ENCODE results near the gene TMEM267. TPM values are rescaled to one million over a fixed set of nuclear protein-coding genes. Genes with fewer than 3 reads are reported as not detected.

TMEM267 gene
- total and polyA plus RNA-seq, 2 of the 8 experiments (the other 6 are each of a cell fraction or from before 2014, with no cell fraction given) = 4.8 to 6.2 TPM

DNA sequence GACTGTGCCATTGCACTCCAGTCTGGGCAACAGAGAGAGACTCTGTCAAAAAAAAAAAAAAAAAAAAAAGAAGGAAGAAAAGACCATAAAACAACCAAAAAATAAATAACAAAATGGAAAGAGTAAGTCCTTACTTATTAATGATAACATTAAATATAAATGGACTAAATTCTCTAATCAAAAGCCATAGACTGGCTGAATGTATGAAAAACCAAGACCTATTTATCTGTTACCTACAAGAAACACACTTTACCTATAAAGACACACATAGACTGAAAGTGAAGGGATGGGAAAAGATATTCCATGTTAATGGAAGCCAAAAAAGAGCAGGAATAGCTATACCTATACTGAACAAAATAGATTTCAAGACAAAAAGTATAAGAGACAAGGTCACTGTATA, 16.6 kb downstream of the TMEM267 start (continued):
- TF ChIP-seq, protein P1, sequence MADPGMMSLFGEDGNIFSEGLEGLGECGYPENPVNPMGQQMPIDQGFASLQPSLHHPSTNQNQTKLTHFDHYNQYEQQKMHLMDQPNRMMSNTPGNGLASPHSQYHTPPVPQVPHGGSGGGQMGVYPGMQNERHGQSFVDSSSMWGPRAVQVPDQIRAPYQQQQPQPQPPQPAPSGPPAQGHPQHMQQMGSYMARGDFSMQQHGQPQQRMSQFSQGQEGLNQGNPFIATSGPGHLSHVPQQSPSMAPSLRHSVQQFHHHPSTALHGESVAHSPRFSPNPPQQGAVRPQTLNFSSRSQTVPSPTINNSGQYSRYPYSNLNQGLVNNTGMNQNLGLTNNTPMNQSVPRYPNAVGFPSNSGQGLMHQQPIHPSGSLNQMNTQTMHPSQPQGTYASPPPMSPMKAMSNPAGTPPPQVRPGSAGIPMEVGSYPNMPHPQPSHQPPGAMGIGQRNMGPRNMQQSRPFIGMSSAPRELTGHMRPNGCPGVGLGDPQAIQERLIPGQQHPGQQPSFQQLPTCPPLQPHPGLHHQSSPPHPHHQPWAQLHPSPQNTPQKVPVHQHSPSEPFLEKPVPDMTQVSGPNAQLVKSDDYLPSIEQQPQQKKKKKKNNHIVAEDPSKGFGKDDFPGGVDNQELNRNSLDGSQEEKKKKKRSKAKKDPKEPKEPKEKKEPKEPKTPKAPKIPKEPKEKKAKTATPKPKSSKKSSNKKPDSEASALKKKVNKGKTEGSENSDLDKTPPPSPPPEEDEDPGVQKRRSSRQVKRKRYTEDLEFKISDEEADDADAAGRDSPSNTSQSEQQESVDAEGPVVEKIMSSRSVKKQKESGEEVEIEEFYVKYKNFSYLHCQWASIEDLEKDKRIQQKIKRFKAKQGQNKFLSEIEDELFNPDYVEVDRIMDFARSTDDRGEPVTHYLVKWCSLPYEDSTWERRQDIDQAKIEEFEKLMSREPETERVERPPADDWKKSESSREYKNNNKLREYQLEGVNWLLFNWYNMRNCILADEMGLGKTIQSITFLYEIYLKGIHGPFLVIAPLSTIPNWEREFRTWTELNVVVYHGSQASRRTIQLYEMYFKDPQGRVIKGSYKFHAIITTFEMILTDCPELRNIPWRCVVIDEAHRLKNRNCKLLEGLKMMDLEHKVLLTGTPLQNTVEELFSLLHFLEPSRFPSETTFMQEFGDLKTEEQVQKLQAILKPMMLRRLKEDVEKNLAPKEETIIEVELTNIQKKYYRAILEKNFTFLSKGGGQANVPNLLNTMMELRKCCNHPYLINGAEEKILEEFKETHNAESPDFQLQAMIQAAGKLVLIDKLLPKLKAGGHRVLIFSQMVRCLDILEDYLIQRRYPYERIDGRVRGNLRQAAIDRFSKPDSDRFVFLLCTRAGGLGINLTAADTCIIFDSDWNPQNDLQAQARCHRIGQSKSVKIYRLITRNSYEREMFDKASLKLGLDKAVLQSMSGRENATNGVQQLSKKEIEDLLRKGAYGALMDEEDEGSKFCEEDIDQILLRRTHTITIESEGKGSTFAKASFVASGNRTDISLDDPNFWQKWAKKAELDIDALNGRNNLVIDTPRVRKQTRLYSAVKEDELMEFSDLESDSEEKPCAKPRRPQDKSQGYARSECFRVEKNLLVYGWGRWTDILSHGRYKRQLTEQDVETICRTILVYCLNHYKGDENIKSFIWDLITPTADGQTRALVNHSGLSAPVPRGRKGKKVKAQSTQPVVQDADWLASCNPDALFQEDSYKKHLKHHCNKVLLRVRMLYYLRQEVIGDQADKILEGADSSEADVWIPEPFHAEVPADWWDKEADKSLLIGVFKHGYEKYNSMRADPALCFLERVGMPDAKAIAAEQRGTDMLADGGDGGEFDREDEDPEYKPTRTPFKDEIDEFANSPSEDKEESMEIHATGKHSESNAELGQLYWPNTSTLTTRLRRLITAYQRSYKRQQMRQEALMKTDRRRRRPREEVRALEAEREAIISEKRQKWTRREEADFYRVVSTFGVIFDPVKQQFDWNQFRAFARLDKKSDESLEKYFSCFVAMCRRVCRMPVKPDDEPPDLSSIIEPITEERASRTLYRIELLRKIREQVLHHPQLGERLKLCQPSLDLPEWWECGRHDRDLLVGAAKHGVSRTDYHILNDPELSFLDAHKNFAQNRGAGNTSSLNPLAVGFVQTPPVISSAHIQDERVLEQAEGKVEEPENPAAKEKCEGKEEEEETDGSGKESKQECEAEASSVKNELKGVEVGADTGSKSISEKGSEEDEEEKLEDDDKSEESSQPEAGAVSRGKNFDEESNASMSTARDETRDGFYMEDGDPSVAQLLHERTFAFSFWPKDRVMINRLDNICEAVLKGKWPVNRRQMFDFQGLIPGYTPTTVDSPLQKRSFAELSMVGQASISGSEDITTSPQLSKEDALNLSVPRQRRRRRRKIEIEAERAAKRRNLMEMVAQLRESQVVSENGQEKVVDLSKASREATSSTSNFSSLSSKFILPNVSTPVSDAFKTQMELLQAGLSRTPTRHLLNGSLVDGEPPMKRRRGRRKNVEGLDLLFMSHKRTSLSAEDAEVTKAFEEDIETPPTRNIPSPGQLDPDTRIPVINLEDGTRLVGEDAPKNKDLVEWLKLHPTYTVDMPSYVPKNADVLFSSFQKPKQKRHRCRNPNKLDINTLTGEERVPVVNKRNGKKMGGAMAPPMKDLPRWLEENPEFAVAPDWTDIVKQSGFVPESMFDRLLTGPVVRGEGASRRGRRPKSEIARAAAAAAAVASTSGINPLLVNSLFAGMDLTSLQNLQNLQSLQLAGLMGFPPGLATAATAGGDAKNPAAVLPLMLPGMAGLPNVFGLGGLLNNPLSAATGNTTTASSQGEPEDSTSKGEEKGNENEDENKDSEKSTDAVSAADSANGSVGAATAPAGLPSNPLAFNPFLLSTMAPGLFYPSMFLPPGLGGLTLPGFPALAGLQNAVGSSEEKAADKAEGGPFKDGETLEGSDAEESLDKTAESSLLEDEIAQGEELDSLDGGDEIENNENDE (IDR thresholded peaks at IDR 0.05; ENCODE audit: insufficient replicate concordance, low read length) = no peak
- no peak for TF ChIP-seq ZNF274 (IDR thresholded peaks at IDR 0.05; ENCODE audit: borderline replicate concordance, extremely low read depth, low read length)
- TF ChIP-seq, protein P2, sequence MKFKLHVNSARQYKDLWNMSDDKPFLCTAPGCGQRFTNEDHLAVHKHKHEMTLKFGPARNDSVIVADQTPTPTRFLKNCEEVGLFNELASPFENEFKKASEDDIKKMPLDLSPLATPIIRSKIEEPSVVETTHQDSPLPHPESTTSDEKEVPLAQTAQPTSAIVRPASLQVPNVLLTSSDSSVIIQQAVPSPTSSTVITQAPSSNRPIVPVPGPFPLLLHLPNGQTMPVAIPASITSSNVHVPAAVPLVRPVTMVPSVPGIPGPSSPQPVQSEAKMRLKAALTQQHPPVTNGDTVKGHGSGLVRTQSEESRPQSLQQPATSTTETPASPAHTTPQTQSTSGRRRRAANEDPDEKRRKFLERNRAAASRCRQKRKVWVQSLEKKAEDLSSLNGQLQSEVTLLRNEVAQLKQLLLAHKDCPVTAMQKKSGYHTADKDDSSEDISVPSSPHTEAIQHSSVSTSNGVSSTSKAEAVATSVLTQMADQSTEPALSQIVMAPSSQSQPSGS (IDR thresholded peaks at IDR 0.05; ENCODE audit: low read length) = no peak
- no peak for TF ChIP-seq SP1 (IDR thresholded peaks at IDR 0.05; ENCODE audit: low read depth, low read length)
- TF ChIP-seq KDM5A (IDR thresholded peaks at IDR 0.05; ENCODE audit: low read length) = no peak
- TF ChIP-seq RBBP5 (IDR thresholded peaks at IDR 0.05; ENCODE audit: borderline replicate concordance, low read depth, low read length) = no peak
- TF ChIP-seq HDAC2 (IDR thresholded peaks at IDR 0.05; ENCODE audit: borderline replicate concordance in 1 of 2, low read depth in 2 of 2, low read length in 2 of 2) = no peak
- TF ChIP-seq CHD1 (IDR thresholded peaks at IDR 0.05; ENCODE audit: low read depth, low read length) = no peak
- TF ChIP-seq SIRT6 (IDR thresholded peaks at IDR 0.05; ENCODE audit: low read length) = no peak
- TF ChIP-seq JUN (IDR thresholded peaks at IDR 0.05; ENCODE audit: low read depth, low read length) = no peak

All from H1 (cell line).